HepG2 (cell line): ENCODE data around the gene SFI1. TPM values are rescaled to one million over a fixed set of nuclear protein-coding genes. Genes with fewer than 3 reads are reported as not detected.

Experiments
- E2F5 ChIP-seq: sonication (generic); formaldehyde crosslinking; conservative IDR thresholded peaks from 2 replicates; pipeline ENCODE4 v1.4.0; 2020; ENCODE audit warnings: missing genetic modification reagents
- HNRNPUL1 ChIP-seq: fragments of 200-400 bp; formaldehyde crosslinking; IDR thresholded peaks from 2 replicates; pipeline ENCODE4 v1.6.1; 2017; ENCODE audit warnings: low read depth, mild to moderate bottlenecking, low read length, moderate library complexity
- IKZF1 ChIP-seq: fragments of 450-650 bp; IDR thresholded peaks from 2 replicates; pipeline ENCODE4 v1.7.1; 2016
- TRIM24 ChIP-seq: sonication (generic); formaldehyde crosslinking; IDR thresholded peaks from 2 replicates; pipeline ENCODE4 v1.8.0; 2022; ENCODE audit warnings: mild to moderate bottlenecking, missing genetic modification reagents
- ZBTB7B ChIP-seq: sonication (generic); formaldehyde crosslinking; IDR thresholded peaks from 2 replicates; pipeline ENCODE4 v1.4.0; 2020; ENCODE audit warnings: missing genetic modification reagents
- ZFP41 ChIP-seq: sonication (generic); formaldehyde crosslinking; IDR thresholded peaks from 2 replicates; pipeline ENCODE4 v1.4.0; 2020; ENCODE audit warnings: mild to moderate bottlenecking, missing genetic modification reagents, borderline replicate concordance
- ZNF3 ChIP-seq: IDR thresholded peaks from 2 replicates; pipeline ENCODE4 v1.7.0; 2017; ENCODE audit warnings: inconsistent platforms
- ZNF318 ChIP-seq: sonication (generic); formaldehyde crosslinking; IDR thresholded peaks from 2 replicates; pipeline ENCODE4 v1.4.0; 2020; ENCODE audit warnings: mild to moderate bottlenecking, missing genetic modification reagents
- polyA plus RNA-seq, 8 experiments: library from polyadenylated mRNA; depleted of rRNA in 3 of 8; stranded (reverse) in 7 of 8; unstranded in 1 of 8; fragments of >200 nt; fragmentation: Illumina TruSeq in 4 of 8; extraction: Trizol in 4 of 8; gene quantifications; 2 replicates each; pipeline versions ENCODE4 v1.2.1 to v1.2.3, GENCODE V29; 2011 to 2016; ENCODE audit warnings: low read depth in 4 of 8, missing spikeins in 1 of 8, mixed read lengths in 1 of 8; ENCODE audit not compliant: insufficient read depth in 1 of 8
- total RNA-seq, 5 experiments: library from RNA; depleted of rRNA; stranded (reverse); fragments of >200 nt; fragmentation: Illumina TruSeq; extraction: Trizol; gene quantifications; 2 replicates each; pipeline ENCODE4 v1.2.3, GENCODE V29; 2016; ENCODE audit warnings: low read depth in 1 of 5

SFI1 gene
- total and polyA plus RNA-seq, 2 of the 13 experiments (the other 11 are each of a cell fraction or from before 2014, with no cell fraction given) = 20.5 to 40.1 TPM

- TF ChIP-seq ZNF3 (CRISPR knock-in tag) (no peak), ZBTB7B (CRISPR knock-in tag) (no peak), HNRNPUL1 (no peak), IKZF1 (no peak), TRIM24 (CRISPR knock-in tag) (no peak), ZNF318 (CRISPR knock-in tag) (0 out of 2 replicates have a peak, but pooled peaks have one; percentile 20), ZFP41 (CRISPR knock-in tag) (no peak), E2F5 (peak; percentile 72; the same call in 1 of the 2 replicates)
These were observed 6.5 kb upstream of the SFI1 start, which contains the start of gene EIF4ENIF1 (continued) for GRCh38 chr22:31489632-31490495.
